Stomach (tissue), 4 donors: ENCODE results near the gene GNB5.

Experiments used
- EP300 ChIP-seq: sonication (generic); formaldehyde crosslinking; IDR thresholded peaks from one replicate; pipeline ENCODE4 v1.6.1; 2017; ENCODE audit warnings: antibody characterized with exemption
- POLR2A ChIP-seq, 4 donors: fragments of 450-650 bp; IDR thresholded peaks; one replicate each; pipeline ENCODE4 v1.6.1; 2016; ENCODE audit warnings: antibody characterized with exemption in 4 of 4, control low read depth in 2 of 4, mild to moderate bottlenecking in 1 of 4, moderate library complexity in 1 of 4
- POLR2AphosphoS5 ChIP-seq, 3 donors: sonication (generic); formaldehyde crosslinking; IDR thresholded peaks; one replicate each; pipeline ENCODE4 v1.6.1; 2016; ENCODE audit warnings: antibody characterized with exemption in 3 of 3
- TF ChIP-seq, protein P1 (sequence below), 7 experiments: fragments of 450-650 bp in 4 of 7; fragments of 200-600 bp in 3 of 7; sonication (generic) in 3 of 7; IDR thresholded peaks; one replicate each; pipeline ENCODE4 v1.5.1; 2016 to 2019; ENCODE audit warnings: antibody characterized with exemption in 7 of 7, control low read depth in 2 of 7, mild to moderate bottlenecking in 1 of 7

DNA sequence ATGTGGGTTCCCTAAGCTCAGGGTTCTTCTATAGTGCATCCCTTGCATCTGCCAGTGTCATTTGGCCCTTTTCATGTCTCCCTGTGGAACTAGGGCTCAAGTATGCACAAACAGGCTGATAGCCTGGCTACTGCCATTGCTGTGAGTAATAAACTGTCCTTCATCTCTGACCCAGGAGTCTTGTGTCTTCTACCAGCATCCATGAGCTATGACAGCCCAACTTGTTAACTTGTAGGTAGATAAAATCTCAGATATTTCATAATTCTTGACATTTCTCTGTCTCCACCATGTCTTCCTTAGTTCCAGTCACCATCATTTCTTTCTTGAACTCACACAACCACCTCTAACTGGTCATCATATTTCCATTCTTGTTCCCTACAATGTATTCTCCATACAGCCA, 59.1 kb downstream of the GNB5 start:
- TF ChIP-seq POLR2A (IDR thresholded peaks at IDR 0.05) (no peak), EP300 (no peak), POLR2AphosphoS5 (IDR thresholded peaks at IDR 0.05) (no peak)
- TF ChIP-seq, protein P1, sequence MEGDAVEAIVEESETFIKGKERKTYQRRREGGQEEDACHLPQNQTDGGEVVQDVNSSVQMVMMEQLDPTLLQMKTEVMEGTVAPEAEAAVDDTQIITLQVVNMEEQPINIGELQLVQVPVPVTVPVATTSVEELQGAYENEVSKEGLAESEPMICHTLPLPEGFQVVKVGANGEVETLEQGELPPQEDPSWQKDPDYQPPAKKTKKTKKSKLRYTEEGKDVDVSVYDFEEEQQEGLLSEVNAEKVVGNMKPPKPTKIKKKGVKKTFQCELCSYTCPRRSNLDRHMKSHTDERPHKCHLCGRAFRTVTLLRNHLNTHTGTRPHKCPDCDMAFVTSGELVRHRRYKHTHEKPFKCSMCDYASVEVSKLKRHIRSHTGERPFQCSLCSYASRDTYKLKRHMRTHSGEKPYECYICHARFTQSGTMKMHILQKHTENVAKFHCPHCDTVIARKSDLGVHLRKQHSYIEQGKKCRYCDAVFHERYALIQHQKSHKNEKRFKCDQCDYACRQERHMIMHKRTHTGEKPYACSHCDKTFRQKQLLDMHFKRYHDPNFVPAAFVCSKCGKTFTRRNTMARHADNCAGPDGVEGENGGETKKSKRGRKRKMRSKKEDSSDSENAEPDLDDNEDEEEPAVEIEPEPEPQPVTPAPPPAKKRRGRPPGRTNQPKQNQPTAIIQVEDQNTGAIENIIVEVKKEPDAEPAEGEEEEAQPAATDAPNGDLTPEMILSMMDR (IDR thresholded peaks at IDR 0.05), result no peak
